Kidney glomerular epithelial cell (primary cell): ENCODE results near the gene MC3R.
"Not testable (repeated sequence)": the region's sequence is repeated elsewhere in the genome, so short reads cannot be mapped to it uniquely, and the experiment has no call there.

Source experiments
- DNase-seq: peaks from one replicate; lab custom pipeline; 2025; lab: John Stamatoyannopoulos, UW

The MC3R gene

DNA sequence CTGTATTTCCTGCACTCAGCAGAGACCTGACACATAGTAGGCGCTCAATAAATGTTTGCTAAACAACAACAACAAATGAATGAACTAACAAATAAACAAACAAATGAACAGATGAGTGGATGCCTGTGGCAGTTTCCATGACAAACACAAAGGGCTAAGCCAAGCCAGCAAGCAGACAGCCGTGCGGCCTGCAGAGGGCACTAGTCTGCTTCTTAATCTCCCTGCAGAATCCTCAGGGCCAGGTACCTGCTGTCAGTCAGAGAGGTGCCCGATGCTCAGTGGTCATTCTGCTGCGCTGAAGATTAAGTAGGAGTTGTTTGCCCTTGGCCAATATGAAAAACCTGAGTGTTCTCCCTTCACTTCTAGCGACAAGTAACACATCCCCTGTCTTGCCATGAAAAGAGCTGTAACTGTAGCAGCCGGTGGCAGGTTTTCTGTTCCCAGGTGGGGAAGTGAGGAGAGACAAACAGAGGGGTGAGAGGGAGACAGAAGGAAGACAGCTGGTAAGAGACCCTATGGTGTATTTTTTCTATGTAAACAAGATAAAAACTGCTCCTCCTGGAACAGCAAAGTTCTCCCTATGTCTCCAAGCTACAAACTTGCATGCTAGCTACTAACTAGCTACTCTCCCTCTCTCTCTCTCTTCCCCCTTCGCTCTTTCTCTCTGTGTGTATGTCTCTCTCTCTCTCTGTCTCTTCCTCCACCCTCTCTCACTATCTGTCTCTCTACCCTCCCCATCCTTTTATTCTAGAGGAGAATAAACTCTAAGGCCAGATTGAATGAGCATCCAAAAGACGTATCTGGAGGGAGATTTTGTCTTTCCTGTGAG, at the start of gene MC3R:
Gene MC3R, plus strand, starts transcription at position 779 of the 829 bp plus-strand sequence. CDS start 112 bp downstream, outside the sequence.
- DNase-seq: peak; percentile 16

DNA sequence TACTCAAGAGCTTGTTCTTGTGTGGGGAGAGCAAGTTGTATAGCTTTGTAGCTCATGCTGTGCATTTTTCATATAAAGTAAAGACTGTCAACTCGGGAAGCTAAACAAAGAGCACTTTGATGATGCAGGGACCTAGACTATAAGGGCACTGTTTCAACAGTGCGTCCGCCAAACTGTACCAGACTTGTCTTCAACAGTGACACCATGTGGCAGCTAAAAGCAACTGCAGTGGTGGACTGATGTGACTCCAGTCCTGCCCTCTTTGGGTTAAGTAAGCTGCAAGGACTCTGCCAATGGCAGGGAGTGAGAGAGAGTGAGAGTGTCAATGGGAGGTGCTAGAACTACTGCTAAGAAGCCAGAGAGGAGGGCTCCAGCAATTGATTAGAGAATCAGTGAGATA, 48.1 kb upstream of the MC3R start:
- DNase-seq: no peak

DNA sequence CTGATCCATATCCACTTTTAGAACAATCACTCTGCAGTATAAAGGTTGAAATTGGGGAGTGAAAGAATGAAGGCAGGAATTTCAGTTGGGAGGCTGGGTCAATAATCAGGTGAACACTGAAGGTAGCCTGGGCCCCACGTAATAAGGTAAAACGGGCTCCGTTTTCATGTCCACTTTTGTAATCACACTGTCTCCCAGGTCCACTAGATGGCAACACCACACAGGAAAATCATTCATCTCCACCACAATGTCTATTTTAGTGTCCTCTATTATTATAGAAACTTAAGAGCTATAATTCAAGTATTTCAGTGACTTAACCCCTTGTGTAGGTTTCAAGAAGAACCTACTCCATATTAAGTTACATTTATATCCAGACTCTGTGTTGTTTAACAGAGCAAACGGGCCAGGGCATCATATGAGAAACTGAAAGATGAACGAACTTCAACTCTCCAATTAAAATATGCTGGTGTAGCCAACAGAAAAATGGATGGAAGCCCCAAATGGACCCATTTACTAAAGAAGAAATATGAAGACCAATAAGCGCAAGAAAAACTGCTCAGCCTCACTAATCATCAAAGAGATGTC, 45.9 kb upstream of the MC3R start:
- DNase-seq: peak; percentile 11

DNA sequence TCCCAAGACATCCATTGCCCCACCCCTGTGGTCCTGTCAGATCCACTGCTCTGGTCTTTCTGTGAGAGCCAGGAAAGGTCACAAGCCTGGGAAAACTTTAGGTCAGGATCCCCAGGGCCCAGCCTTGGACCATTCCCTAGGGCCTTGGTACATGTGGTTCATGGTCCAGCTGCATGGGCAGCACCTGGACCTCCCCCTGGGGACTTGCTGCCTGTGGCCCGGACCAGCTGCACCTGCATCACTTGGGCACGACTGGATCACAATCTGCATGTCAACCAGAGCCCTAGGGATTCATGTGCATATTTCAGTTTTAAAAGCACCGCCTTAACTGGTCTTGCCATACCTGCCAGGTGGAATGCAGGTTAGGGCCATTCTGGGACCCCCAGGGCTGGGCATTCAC, 44.3 kb upstream of the MC3R start:
- no peak for DNase-seq

DNA sequence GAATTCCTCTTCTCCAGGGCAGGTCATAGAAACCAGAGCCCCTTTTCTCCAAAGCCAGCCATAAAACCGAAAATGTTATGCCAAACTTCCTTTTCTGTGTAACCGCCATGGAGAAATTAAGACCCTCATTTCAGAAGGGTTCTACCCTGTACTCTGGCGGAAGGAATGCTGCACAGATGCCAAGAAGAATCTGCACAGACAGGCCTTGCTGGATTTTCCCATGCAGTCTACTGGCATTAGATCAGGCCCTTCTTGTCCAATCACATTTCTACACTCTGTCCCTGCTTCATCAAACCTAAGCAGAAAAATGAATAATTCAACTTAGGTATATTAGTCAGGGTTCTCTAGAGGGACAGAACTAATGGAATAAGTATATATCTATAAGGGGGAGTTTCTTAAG, 43.2 kb upstream of the MC3R start:
- DNase-seq: no peak

DNA sequence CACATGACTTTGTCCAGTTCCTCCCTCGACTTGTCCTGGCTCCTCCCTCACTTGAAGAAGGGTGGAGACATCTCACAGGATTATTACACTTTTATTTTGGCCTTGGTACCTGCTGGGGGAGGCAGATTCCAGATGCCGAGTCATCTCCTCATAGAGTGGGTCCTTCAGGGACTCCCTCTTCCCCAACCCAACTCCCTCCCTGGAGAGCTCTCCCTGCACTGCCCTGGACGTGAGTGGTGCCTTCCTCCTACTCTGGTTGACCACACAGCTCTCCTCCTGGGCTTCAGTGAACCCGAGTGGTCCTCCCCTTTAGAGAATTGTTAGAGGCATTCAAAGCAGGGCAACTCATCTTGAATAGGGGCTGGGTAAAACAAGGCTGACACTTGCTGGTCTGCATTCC, 40.9 kb upstream of the MC3R start:
- DNase-seq: no peak

DNA sequence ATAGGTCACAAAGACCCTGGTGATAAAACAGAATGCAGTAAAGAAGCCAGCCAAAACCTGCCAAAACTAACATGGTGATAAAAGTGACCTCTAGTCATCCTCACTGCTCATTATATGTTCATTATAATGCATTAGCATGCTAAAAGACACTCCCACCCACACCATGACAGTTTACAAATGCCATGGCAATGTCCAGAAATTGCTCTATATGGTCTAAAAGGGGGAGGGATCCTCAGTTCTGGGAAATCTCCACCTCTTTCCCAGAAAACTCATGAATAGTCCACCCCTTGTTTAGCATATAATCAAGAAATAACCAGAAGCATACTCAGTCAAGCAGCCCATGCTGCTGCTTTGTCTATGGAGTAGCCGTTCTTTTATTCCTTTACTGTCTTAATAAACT, 40.4 kb upstream of the MC3R start:
- DNase-seq: no peak

DNA sequence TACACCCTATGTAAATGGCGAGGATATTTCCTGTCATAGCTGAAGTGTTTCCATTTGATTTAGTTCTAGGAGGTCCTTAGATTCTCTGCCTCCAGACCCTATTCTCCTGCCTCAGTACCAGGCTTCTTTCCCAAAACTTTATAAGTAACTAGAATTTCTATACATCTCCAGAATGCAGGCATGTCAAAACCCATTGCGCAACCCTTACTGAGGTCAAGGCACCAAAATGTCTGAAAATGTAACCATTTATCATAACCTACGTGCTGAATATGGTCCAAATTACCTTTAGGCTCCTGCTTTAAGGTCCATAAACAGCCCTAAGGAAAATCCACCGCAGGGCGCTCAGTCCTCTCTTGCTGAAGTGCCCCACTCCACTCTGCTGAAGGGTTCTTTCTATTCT, 37.5 kb upstream of the MC3R start:
- no peak for DNase-seq

DNA sequence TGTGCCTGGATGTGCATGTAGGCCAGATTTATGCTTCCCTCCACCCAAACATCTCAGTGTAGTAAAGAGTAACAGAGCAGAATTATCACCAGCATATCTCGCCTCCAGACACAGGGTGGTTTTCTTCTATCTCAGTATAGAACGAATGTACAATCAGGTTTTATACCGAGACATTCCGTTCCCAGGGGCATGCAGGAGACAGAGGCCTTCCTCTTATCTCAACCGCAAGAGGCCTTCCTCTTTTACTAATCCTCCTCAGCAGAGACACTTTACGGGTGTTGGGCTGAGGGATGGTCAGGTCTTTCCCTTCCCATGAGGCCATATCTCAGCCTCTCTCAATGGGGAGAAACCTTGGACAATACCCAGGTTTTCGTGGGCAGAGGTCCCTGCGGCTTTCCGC, 36.4 kb upstream of the MC3R start:
- DNase-seq: no peak

DNA sequence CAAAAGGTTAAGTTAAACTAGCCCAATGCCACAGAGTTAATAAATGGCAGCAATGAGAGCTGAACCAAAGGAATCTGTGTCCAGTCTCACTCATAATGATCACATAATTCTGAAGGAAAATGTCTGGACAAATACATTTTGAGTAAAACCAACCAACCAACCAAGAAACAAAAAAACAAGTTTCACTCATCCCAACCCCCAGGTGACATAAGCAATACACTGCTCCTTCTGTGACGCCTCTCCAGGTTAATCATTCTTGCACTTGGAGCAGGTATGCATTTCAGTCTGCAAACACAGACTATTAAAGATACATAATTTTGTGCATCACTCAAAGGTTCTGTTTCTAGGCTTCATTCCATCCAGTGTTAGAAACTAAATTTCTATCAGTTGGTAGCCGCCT, 35.2 kb upstream of the MC3R start:
- DNase-seq: no peak

DNA sequence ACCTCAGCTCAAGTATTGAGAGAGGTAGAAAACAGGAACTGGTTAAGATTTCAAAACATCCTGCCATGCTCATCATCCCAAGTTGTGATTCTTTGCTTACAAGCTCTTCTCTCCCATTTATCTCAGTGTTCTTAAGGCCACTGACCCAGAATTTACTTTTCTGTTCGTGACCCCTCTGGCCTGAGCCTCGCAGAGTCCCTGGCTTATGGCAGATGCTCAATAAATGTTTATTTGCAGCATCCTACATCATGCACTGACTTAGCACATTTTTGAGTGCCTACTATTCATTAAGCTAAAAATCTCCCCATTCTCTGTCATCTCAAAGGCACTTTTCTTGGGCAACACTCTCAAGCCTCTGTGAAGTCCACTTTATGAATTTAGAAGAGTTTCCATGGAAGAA, 33.4 kb upstream of the MC3R start:
- DNase-seq: no peak

DNA sequence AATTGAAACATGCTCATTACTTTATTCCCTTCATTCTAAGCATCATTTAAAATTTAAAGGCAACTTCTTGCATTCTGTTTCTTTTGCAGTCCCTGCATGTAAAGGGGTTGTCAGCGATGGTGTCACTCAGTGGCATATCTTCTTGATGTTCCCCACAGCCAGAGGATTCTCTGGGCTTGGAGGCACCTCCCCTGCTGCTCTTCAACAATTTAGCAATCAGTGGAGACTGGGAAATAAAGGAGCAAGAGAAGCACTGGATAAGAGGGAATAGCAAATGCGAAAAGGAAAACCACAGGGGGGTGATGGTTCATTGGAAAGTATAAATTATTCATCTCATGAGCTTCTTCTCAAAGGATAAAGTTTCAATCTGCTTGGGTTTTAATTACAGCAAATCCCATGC, 30.7 kb upstream of the MC3R start:
- DNase-seq: no peak

DNA sequence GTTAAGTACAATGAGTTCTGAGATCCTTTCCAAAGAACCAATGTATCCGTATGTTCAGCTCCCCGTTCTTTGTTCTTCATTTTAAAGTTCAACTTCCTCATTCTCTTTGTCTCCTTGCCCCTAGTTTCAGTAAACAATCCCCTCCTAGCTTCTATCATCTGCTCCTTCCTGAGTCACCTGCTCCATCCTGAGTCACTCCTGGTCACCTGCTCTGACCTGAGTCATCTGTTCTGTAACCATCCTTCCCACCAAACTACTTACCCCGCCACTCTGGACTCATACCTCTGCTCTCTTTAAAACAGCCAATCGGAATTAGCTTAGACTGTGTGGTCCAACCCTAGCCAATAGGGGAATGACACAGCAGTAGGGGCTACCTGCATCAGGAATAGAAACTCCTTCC, 27.3 kb upstream of the MC3R start:
- not testable (repeated sequence) for DNase-seq

DNA sequence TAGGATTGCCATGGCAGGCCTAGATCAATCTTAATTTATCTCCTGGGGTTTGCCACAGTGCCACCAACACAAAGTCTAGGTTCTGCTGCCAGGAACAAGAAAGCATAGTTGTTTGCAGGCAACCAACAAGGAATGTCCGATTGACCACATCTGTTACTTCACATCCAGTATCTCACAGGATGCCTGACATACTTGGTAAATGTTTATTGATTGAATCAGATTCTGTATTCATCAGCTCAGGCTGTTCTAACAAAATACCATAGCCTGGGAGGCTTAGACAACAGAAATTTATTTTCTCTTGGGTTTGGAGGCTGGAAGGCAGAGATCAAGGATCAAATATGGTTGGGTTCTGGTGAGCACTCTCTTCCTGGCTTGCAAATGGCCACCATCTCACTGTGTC, 26.3 kb upstream of the MC3R start:
- DNase-seq: no peak

DNA sequence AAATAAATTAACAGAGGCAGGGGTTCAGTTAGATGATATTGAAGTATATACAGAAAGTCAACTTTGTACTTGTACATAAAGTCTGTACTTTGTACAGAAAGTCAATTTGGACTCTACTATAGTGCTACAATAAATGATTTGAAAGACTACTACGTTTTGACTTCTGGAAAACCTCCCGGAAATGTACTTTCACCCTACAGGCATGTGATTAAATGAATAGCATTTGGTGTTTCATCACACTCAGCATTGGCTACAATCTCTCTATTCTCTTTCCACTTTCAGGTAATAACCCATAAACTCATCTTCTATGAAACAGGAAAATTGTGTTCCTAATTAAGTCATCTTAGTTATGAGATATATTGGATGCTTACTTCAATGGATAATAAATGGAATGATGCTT, 25.6 kb upstream of the MC3R start:
- DNase-seq: no peak

DNA sequence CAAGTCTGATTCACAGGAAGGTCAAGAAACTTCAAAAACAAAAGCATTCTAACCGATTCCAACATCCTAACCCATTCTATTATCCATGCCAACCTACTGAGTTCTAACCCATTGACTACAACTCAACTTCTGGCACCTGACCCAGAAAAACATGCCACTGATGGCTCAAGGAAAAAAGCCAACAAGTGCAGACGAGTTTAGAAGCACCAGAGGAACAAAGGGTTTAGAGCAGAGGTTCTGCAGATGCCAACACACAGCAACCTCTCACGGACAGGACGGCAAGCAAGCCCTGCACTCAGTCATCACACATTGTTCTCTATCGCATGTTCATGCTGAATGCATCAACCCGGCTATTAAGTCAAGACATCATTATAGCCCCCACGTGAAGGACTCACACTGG, 25.2 kb upstream of the MC3R start:
- no peak for DNase-seq

DNA sequence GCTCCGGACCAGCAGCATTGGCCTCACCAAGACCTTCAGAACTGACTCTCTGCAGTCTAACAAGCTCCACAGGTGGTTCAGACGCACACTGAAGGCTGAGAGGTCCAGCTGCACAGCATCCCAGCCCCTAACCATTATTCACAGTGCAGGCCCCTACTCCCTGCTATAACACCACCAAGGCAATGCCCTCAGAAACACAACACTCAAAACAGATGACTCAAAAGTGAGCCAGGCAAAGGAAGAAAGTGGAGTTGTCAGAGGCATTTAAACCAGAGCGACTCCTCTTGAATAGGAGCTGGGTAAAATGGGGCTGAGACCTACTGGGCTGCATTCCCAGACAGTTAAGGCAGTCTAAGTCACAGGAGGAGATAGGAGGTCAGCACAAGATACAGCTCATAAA, 20.5 kb upstream of the MC3R start:
- no peak for DNase-seq

DNA sequence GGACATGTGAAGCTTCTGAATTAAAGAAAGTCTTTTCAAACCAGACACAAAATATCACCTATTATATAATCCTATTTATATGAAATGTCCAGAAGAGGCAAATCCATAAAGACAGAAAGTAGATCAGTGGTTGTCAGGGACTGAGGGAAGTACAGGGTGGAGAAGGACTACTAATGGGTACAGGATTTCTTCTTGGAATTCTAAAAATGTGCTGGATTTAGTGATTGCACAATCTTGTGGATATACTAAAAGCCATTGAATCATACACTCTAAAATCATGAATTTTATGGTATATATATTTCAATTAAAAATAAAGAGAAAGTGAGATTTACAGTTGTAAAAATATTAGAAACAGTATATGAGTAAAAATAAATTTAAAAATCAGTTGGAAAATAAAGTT, 18.7 kb upstream of the MC3R start:
- no peak for DNase-seq

DNA sequence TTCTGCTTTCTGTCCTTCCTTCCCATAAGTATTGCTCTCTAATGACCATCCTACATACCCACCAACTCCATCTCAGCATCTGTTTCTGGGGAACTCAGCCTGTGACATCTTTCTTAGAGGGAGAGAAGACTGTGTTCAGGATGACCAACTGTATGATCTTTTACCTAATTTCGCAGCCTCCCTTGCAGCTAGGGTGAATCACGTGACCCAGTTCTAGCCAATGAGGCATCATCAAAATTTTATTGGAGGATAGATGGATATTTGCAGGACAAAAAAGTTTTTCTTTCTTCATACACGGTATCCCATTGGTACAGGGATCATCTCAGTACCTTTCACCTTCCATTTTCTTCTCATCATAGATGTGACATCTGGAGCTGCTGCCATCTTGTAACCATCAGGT, 14.4 kb upstream of the MC3R start:
- DNase-seq: no peak

DNA sequence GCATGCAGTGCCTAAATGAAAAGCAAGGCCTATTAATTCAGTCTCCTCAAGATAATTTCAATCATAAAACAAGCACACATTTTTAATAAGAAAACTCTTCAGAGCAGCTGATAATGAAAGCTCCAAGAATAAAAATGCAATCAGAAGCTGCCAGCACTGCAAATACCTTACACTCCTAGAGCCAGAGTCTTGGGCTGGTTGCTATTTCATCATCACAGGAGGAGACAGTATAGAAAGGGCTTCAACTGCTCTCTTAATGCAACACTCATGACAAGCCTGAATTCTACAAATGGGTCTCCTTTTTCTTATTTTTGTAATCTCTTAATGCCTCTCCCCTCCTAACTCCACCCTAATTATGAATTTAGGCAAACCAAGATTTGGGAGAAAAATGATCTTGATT, 11.2 kb upstream of the MC3R start:
- no peak for DNase-seq

DNA sequence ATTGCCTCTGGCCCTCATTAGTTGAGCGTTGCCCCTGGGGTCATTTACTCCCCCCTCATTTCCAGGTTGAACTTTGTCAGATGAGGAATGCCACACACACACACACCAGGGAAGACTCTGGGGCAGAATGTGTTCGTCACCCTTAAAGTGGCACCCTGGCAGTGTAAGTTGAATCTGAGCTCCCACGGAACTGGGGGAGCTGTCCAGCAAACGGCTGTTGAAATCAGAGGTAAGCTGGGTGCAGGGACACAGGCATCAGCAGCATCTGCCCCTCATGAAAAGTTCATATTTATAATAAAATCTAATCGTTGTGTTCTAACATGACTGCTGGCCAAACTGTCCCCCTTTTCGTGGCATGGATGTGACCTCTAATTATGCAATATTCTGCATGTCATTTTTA, 4.3 kb upstream of the MC3R start:
- DNase-seq: no peak

DNA sequence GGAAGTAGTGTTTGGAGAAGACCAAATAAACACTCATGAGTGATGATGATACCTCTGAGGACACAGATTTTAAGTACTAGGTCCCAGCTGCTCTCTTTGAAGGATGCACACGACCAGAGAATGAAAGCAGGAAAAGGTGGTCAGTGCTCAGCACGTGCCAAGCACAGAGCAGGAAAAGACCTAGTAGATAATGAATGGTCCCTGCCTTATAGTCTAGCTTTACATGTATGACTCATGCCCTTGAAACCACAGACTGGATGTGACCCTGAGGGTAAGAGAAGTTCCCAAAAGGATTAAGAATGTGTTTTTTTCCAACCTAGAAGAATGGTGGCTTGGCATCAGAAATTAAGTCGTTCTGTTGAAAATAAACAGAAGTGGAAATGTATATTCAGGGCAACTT, 2.8 kb upstream of the MC3R start:
- no peak for DNase-seq

DNA sequence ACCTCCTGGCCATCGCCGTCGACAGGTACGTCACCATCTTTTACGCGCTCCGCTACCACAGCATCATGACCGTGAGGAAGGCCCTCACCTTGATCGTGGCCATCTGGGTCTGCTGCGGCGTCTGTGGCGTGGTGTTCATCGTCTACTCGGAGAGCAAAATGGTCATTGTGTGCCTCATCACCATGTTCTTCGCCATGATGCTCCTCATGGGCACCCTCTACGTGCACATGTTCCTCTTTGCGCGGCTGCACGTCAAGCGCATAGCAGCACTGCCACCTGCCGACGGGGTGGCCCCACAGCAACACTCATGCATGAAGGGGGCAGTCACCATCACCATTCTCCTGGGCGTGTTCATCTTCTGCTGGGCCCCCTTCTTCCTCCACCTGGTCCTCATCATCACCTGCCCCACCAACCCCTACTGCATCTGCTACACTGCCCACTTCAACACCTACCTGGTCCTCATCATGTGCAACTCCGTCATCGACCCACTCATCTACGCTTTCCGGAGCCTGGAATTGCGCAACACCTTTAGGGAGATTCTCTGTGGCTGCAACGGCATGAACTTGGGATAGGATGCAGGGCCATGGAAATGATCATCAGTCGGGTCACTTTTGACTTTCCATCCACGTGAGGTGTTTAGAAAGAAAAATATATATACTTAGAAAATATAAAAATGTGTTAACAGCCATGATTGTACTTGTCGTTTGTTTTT, 868 bp downstream of the MC3R start:
- no peak for DNase-seq
